Glutamatergic neuron (in vitro differentiated cells): ENCODE data around the gene KIAA1217. TPM values are rescaled to one million over a fixed set of nuclear protein-coding genes. Genes with fewer than 3 reads are reported as not detected.

ENCODE experiments used
- DNase-seq: peaks from one replicate; pipeline ENCODE4 v3.0.0; 2022
- H3K27ac Mint-ChIP-seq: one replicate; pipeline ENCODE4 v1.8.0; 2020; ENCODE audit warnings: mild to moderate bottlenecking, mixed read lengths, inconsistent platforms; ENCODE audit not compliant: unreplicated experiment
- H3K27me3 Mint-ChIP-seq: one replicate; pipeline ENCODE4 v1.8.0; 2020; ENCODE audit warnings: mild to moderate bottlenecking, moderate library complexity, mixed read lengths, inconsistent platforms; ENCODE audit not compliant: unreplicated experiment
- H3K36me3 Mint-ChIP-seq: one replicate; pipeline ENCODE4 v1.8.0; 2020; ENCODE audit warnings: mild to moderate bottlenecking, mixed read lengths, inconsistent platforms; ENCODE audit not compliant: unreplicated experiment
- H3K4me1 Mint-ChIP-seq: one replicate; pipeline ENCODE4 v1.8.0; 2020; ENCODE audit warnings: mild to moderate bottlenecking, low read depth, mixed read lengths, inconsistent platforms; ENCODE audit not compliant: unreplicated experiment
- H3K4me3 Mint-ChIP-seq: one replicate; pipeline ENCODE4 v1.8.0; 2020; ENCODE audit warnings: mild to moderate bottlenecking, mixed read lengths, inconsistent platforms; ENCODE audit not compliant: unreplicated experiment
- H3K9me3 Mint-ChIP-seq: one replicate; pipeline ENCODE4 v1.8.0; 2020; ENCODE audit warnings: mild to moderate bottlenecking, moderate library complexity, mixed read lengths, inconsistent platforms; ENCODE audit not compliant: unreplicated experiment
- total RNA-seq: library from RNA; stranded (reverse); fragmentation: NEBNext Ultra II Directional; extraction: Animal tissue kit (Norgen Biotek cat#: 25700); gene quantifications from one replicate; pipeline ENCODE4 v1.2.1, GENCODE V29; 2021; ENCODE audit not compliant: unreplicated experiment
- TF ChIP-seq, protein P1 (sequence below): fragments of 200-600 bp; sonication (generic); IDR thresholded peaks from one replicate; pipeline ENCODE4 v1.5.0; 2021; ENCODE audit not compliant: partially characterized antibody, unreplicated experiment

KIAA1217 gene
- total RNA-seq, 1 donor from 2014 or later = 4.4 TPM

DNA sequence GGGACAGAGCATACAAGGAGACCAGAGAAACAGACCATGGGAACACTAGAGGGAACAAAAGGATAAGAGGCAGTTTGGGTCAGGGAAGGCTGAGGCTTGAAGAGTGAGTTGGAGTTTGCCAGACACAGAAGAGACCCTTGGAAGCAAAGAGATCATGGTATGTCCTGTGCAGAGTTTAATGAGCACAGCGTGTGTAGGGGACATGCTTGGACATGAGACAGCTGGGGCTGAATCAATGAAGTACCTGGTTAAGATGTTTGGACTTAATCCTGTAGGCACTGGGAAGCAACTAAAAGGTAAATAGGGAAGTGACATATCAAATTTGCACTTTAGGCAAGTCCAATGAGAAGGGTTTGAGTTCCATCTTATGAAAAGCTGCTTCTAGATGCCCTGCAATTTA is 79.6 kb downstream of the KIAA1217 start:
- no peak for DNase-seq
- no peaks in the 10 kb centered on the region for H3K27me3 Mint-ChIP-seq
- TF ChIP-seq, protein P1, sequence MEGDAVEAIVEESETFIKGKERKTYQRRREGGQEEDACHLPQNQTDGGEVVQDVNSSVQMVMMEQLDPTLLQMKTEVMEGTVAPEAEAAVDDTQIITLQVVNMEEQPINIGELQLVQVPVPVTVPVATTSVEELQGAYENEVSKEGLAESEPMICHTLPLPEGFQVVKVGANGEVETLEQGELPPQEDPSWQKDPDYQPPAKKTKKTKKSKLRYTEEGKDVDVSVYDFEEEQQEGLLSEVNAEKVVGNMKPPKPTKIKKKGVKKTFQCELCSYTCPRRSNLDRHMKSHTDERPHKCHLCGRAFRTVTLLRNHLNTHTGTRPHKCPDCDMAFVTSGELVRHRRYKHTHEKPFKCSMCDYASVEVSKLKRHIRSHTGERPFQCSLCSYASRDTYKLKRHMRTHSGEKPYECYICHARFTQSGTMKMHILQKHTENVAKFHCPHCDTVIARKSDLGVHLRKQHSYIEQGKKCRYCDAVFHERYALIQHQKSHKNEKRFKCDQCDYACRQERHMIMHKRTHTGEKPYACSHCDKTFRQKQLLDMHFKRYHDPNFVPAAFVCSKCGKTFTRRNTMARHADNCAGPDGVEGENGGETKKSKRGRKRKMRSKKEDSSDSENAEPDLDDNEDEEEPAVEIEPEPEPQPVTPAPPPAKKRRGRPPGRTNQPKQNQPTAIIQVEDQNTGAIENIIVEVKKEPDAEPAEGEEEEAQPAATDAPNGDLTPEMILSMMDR = no peak
- H3K4me1 Mint-ChIP-seq = no peaks in the 10 kb centered on the region
- H3K27ac Mint-ChIP-seq = no peak overlapping the region
- H3K36me3 Mint-ChIP-seq = no peaks in the 10 kb centered on the region
- no peak overlapping the region for H3K4me3 Mint-ChIP-seq
- H3K9me3 Mint-ChIP-seq = peaks cover 2% of the 10 kb centered on the region

DNA sequence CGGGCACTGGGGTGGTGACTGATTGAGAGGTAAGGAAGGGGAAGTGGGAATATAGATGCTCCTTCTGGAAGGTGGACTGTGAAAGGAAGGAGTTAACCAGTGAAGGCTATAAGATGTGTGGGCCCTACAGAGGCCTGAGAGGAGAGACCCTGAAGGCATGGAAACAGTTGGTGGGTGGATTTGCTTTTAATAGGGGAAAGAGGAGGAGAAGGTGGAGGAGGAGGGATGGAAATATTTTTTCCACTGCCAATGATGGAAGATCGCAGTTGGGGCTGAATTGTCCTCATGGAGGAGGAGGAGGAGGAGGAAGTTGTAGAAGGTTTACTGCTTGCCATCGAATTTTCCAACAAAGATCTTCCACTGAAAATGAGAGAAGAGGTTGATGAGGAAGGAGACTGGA is 80.3 kb downstream of the KIAA1217 start:
- DNase-seq = no peak
- H3K36me3 Mint-ChIP-seq = no peaks in the 10 kb centered on the region
- H3K27ac Mint-ChIP-seq = no peak overlapping the region
- H3K4me1 Mint-ChIP-seq = no peaks in the 10 kb centered on the region
- TF ChIP-seq, protein P1 = no peak
- no peak overlapping the region for H3K4me3 Mint-ChIP-seq
- H3K27me3 Mint-ChIP-seq = no peaks in the 10 kb centered on the region
- H3K9me3 Mint-ChIP-seq = peaks cover 2% of the 10 kb centered on the region

DNA sequence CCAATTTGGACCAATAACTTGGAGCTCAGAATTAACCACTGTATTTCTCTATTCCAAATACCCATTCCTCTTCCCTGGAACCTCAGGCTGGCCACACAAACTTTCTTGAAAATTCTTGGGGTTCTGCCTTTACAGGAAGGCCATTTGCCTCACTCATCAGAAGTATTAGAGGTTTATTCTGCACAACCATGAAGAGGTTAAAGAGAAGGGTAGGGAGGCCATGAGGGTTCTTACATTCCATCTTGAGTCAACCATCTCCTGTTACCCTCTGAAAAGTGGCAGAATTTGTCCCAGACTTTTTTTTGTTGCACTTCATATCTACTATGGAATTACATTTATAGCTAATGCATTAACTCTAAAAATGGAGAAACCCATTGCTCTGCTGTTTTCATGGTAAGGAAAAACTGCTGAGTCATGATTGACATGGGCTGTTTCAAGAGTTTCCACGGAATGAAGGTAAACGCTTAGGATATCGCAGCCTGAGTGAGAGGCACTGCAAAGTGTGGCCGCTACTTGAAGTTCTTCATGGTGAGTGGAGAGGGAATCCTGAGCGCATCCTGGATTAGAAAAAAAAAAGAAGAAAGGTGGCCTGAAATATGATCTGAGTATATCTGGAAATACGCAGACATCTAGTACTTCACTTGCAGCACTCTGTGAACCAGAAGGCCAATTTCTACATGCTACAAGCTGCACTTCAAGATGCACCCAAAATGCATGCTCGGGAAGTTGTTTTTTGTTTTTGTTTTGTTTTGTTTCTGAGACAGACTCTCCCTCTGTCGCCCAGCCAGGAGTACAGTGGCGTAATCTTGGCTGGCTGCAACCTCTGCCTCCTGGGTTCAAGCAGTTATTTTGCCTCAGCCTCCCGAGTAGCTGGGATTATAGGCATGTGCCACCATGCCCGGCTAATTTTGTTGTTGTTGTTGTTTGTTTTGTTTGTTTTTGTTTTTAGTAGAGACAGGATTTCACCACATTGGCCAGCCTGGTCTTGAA is 83.7 kb downstream of the KIAA1217 start:
- no peak overlapping the region for H3K27ac Mint-ChIP-seq
- H3K4me1 Mint-ChIP-seq = no peaks in the 10 kb centered on the region

DNA sequence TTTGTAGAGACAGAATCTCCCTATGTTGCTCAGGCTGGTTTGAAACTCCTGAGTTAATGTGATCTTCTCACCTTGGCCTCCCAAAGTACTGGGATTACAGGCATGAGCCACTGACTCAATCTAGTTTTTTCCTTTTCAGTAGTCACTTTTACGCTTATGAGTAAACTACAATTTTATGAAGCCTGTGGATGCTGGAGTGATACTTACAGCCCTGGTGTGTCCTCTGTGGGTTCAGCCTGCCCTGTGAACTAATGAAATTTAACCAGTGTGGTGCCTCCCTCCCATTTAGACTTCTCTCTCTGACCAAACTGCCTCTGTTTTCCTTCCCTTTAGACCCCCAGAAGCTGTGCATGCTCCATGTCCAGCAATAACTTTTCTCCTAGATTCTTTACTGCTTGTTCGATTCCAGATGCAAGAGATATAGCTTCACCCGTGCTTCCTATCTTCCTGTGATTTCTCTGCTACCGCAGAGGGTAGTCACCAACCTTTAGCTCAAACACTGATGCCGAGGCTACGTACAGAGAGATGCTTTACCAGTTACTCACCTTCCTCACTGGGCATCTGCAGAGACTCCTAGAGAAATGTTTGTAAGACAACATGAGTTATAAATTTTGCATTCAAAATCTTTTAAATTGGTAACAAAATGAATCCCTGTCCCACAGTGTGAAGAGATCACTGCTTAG is 90.8 kb downstream of the KIAA1217 start:
- Mint-ChIP-seq H3K4me1 (no peaks in the 10 kb centered on the region), H3K9me3 (no peaks in the 10 kb centered on the region), H3K36me3 (no peaks in the 10 kb centered on the region), H3K27me3 (no peaks in the 10 kb centered on the region), H3K4me3 (no peak overlapping the region), H3K27ac (no peak overlapping the region)
- TF ChIP-seq, protein P1 = no peak
- no peak for DNase-seq

More for the DNA sequence above, 83.7 kb downstream of the KIAA1217 start:
- Mint-ChIP-seq H3K4me3 (no peak overlapping the region), H3K9me3 (no peaks in the 10 kb centered on the region), H3K36me3 (no peaks in the 10 kb centered on the region), H3K27me3 (no peaks in the 10 kb centered on the region)
- no peak for DNase-seq
- TF ChIP-seq, protein P1 = no peak
